SW 1271 (cell line): ENCODE results near the gene TUSC2.
"Not testable (repeated sequence)": the region's sequence is repeated elsewhere in the genome, so short reads cannot be mapped to it uniquely, and the experiment has no call there.

ENCODE experiments used
- DNase-seq, 2 experiments: peaks; one replicate each; lab custom pipeline; 2025; lab: John Stamatoyannopoulos, UW

Gene TUSC2

GRCh38 chr3:50318615-50319014 is 9.4 kb downstream of the TUSC2 start:
- no peak for DNase-seq

GRCh38 chr3:50318163-50318562 is 9.9 kb downstream of the TUSC2 start:
- no peak for DNase-seq

- no peak for DNase-seq
Measured at GRCh38 chr3:50317300-50317699, 10.7 kb downstream of the TUSC2 start.

GRCh38 chr3:50316657-50317242 is 11.3 kb downstream of the TUSC2 start:
- peak in 1 of 2 experiments; percentile 22 for DNase-seq

- DNase-seq = no peak
Measured at GRCh38 chr3:50314816-50315215, 13.2 kb downstream of the TUSC2 start.

GRCh38 chr3:50314342-50314741 is 13.7 kb downstream of the TUSC2 start:
- no peak for DNase-seq

- not testable (repeated sequence) for DNase-seq
Measured at GRCh38 chr3:50312041-50312440, 16.0 kb downstream of the TUSC2 start.

GRCh38 chr3:50304601-50305000 is 23.4 kb downstream of the TUSC2 start:
- DNase-seq = no peak

- no peak for DNase-seq
Measured at GRCh38 chr3:50303013-50303815, 24.8 kb downstream of the TUSC2 start, which contains the start of gene HYAL1. TSS of gene HYAL1 (minus strand) at chr3:50303574. CDS start at chr3:50302956, 618 bp downstream.

GRCh38 chr3:50302095-50303012 is 25.7 kb downstream of the TUSC2 start:
- DNase-seq = no peak

- no peak for DNase-seq
Measured at GRCh38 chr3:50300681-50301254, 27.3 kb downstream of the TUSC2 start.

- DNase-seq = no peak
Measured at GRCh38 chr3:50299929-50300680, 27.9 kb downstream of the TUSC2 start.

GRCh38 chr3:50299638-50299928 is 28.4 kb downstream of the TUSC2 start:
- no peak for DNase-seq

GRCh38 chr3:50298836-50299637 is 29.0 kb downstream of the TUSC2 start, which contains the start of the genes HYAL3 and NAA80:
TSS of gene HYAL3 (minus strand) at chr3:50299405. CDS start at chr3:50295602, 3,803 bp downstream.
TSS of gene NAA80 (minus strand) at chr3:50299405. CDS start at chr3:50297463, 1,942 bp downstream.
- DNase-seq = peak; percentile 79 to 92

GRCh38 chr3:50297896-50298725 is 29.9 kb downstream of the TUSC2 start:
- no peak for DNase-seq

- DNase-seq = no peak
Measured at GRCh38 chr3:50297384-50297775, 30.6 kb downstream of the TUSC2 start.

GRCh38 chr3:50296721-50297383 is 31.2 kb downstream of the TUSC2 start:
- DNase-seq = no peak

- DNase-seq = no peak
Measured at GRCh38 chr3:50295553-50296431, 32.2 kb downstream of the TUSC2 start.
